Parathyroid adenoma (tissue), 2 donors: ENCODE data around the gene EEIG1.
A peak's percentile ranks its signal among the peaks of the same experiment; 100 is the strongest.

ENCODE experiments used
- H2AFZ ChIP-seq: fragments of 300-600 bp; sonication (generic); one replicate; pipeline ENCODE4 v1.7.0; 2017; ENCODE audit warnings: antibody characterized with exemption, mild to moderate bottlenecking
- H3K27ac ChIP-seq: fragments of 300-600 bp; sonication (generic); one replicate; pipeline ENCODE4 v1.7.0; 2017
- H3K27me3 ChIP-seq: fragments of 300-600 bp; sonication (generic); one replicate; pipeline ENCODE4 v1.7.0; 2017; ENCODE audit warnings: low read length; ENCODE audit not compliant: control insufficient read depth, insufficient read depth
- H3K36me3 ChIP-seq: fragments of 300-600 bp; sonication (generic); one replicate; pipeline ENCODE4 v1.7.0; 2017; ENCODE audit warnings: low read length; ENCODE audit not compliant: control insufficient read depth, insufficient read depth
- H3K4me1 ChIP-seq: fragments of 300-600 bp; sonication (generic); one replicate; pipeline ENCODE4 v1.7.0; 2017; ENCODE audit warnings: control low read depth
- H3K4me2 ChIP-seq: fragments of 300-600 bp; sonication (generic); one replicate; pipeline ENCODE4 v1.7.0; 2017; ENCODE audit warnings: low read length
- H3K4me3 ChIP-seq: fragments of 300-600 bp; sonication (generic); one replicate; pipeline ENCODE4 v1.7.0; 2017; ENCODE audit warnings: low read depth, low read length
- H3K79me2 ChIP-seq: fragments of 300-600 bp; sonication (generic); one replicate; pipeline ENCODE4 v1.7.0; 2017; ENCODE audit warnings: control low read depth
- H3K9ac ChIP-seq: fragments of 300-600 bp; sonication (generic); one replicate; pipeline ENCODE4 v1.7.0; 2017; ENCODE audit warnings: mild to moderate bottlenecking
- H3K9me3 ChIP-seq: fragments of 300-600 bp; sonication (generic); one replicate; pipeline ENCODE4 v1.7.0; 2017; ENCODE audit warnings: low read length; ENCODE audit not compliant: control insufficient read depth
- TF ChIP-seq, protein P1 (sequence below): fragments of 300-600 bp; sonication (generic); IDR thresholded peaks from one replicate; pipeline ENCODE4 v1.7.0; 2017; ENCODE audit warnings: antibody characterized with exemption, mild to moderate bottlenecking
- donor health status: primary hyperparathyroidism.

EEIG1 gene

DNA sequence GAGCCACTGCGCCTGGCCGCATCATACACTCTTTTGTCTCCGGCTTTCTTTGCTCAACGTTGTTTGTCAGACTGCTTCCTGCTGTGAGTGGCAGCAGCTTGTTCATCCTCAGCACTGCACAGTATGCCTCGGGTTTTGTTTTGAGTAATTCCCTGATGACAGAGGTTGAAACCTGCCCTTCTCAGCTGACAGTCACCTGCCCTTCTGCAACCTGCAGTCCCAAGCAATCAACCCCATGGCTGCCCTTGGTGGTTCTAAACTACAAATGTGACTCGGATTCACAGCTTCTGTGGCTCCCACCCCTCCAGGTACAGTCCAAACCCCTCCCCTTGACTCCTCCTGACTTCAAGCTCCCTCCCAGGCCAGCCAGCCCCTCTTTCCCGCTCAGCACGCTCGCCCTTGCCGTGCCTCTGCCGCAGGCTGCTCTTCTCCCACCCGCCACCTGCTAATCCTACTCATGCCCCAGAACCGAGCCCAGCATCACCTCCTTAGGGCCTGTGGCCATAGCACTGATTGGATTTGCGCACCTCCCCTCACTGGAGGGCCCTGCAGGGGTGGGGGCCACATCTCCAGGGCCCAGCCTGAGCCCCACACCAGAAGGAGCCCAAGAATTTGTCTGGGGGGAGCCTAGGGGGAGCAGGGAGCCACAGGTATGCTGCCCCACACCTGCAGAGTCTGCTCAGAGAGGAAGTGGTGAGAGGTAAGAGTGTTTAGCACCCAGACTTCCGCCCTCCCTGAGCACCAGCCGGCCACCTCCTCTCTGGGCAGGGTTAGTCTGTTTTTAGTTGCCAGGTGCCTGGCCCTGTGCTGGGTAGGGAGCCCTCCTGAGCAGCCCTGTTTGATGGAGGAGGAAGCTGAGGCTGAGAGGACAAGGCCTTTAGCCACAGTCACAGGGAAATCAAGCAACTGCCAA lies 10.1 kb downstream of the EEIG1 start:
- H3K9me3 ChIP-seq, result no peaks in the 10 kb centered on the region
- no peaks in the 10 kb centered on the region for H3K27me3 ChIP-seq
- H3K4me1 ChIP-seq, result peaks cover 39% of the 10 kb centered on the region
- H3K36me3 ChIP-seq, result no peaks in the 10 kb centered on the region
- no peak overlapping the region for H3K4me3 ChIP-seq
- H2AFZ ChIP-seq, result no peak overlapping the region
- H3K4me2 ChIP-seq, result no peak overlapping the region
- peak overlapping the region; percentile 67 for H3K27ac ChIP-seq
- H3K9ac ChIP-seq, result no peak overlapping the region
- H3K79me2 ChIP-seq, result peaks cover 9% of the 10 kb centered on the region
- TF ChIP-seq, protein P1, sequence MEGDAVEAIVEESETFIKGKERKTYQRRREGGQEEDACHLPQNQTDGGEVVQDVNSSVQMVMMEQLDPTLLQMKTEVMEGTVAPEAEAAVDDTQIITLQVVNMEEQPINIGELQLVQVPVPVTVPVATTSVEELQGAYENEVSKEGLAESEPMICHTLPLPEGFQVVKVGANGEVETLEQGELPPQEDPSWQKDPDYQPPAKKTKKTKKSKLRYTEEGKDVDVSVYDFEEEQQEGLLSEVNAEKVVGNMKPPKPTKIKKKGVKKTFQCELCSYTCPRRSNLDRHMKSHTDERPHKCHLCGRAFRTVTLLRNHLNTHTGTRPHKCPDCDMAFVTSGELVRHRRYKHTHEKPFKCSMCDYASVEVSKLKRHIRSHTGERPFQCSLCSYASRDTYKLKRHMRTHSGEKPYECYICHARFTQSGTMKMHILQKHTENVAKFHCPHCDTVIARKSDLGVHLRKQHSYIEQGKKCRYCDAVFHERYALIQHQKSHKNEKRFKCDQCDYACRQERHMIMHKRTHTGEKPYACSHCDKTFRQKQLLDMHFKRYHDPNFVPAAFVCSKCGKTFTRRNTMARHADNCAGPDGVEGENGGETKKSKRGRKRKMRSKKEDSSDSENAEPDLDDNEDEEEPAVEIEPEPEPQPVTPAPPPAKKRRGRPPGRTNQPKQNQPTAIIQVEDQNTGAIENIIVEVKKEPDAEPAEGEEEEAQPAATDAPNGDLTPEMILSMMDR, result no peak

DNA sequence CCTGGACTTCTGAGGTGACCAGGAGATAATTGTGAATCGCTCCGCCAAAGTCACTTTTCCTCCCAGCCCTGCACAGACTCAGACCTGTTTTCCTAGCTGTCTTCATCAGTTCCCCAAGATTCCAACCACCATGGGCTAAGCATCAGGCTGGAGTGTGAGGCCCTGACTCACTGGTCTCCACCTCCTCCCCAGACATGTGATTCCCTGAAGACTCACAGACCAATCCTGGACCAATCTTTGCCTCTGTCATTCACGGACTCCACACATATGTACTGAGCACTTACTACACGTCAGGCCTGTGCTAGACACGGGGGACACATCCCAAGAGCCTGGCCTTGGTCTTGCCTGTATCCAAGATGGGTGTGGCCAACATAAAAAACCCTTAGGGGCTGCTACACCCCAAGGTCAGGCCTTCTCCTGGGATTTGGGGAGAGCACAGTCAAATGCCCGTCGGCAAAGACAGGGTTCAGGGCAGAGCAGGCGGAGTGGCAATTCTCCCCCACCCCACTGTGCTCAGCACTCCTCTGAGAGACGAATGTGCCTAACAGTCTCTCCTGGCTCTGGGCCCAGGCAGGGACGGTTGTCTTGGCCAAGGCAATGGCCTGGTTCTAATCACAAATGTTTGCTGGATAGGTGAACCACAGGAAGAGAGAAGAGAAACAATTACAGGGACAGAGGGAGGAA lies 11.9 kb downstream of the EEIG1 start:
- H3K4me2 ChIP-seq, result peak overlapping the region; percentile 43
- no peak overlapping the region for H3K9ac ChIP-seq
- no peak overlapping the region for H2AFZ ChIP-seq
- TF ChIP-seq, protein P1, result no peak
- no peaks in the 10 kb centered on the region for H3K9me3 ChIP-seq
- no peaks in the 10 kb centered on the region for H3K36me3 ChIP-seq
- peak overlapping the region; percentile 67 for H3K27ac ChIP-seq
- no peak overlapping the region for H3K4me3 ChIP-seq
- peaks cover 12% of the 10 kb centered on the region for H3K79me2 ChIP-seq
- H3K27me3 ChIP-seq, result no peaks in the 10 kb centered on the region
- peaks cover 45% of the 10 kb centered on the region for H3K4me1 ChIP-seq

DNA sequence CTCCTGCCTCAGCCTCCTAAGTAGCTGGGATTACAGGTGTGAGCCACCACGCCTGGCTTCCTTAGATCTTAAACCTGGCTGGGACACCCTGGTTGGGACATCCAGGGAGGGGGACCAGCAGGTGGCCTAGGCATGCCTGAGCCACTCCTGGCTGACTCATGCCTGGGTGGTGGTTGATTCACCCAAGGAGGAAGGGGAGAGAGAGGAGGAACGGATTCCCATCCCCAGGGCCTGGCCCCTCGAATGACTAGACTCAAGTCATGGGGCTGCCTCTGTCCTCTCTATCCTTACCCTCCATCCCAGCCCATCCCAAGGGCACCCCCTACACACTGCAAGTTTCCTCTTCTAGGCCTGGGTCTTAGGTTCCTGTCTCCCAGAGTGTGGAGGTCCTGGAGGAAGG lies 12.7 kb downstream of the EEIG1 start:
- Histone ChIP-seq H3K9ac (no peak overlapping the region), H3K9me3 (no peaks in the 10 kb centered on the region), H3K4me3 (no peak overlapping the region), H2AFZ (no peak overlapping the region), H3K27ac (no peak overlapping the region), H3K79me2 (peaks cover 12% of the 10 kb centered on the region), H3K36me3 (no peaks in the 10 kb centered on the region), H3K4me2 (no peak overlapping the region), H3K27me3 (no peaks in the 10 kb centered on the region), H3K4me1 (peaks cover 37% of the 10 kb centered on the region)
- TF ChIP-seq, protein P1, result no peak

DNA sequence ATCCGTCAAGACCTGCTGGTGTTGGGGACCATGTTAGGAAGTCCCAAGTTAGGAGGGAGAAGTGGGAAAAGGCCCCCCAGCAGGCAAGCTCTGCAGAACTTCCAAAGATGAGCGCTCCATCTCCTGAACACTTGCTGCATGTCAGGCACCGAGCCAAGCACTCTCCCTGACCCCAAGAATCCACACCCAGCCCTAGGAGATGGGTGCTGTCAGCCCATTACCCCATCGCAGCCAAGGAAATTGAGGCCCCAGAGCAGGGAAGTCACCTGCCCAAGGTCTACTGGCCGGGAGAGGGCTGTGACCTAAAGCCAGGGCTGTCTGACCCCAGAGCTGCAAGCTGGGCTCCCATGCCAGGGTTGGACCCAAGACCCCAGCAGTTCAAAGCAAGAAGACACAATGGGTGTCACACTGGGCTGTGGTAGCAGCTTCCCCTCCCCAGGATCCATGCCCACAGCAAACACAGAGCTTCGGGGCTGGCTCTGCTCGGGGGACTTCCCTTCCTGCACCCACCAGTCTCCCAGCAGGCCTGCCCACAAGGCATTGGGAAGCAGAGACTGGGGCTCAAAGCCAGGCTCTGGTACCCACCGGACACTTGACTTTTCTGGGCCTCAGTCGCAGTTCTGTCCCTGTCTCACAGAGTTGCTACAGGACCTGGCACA lies 13.5 kb downstream of the EEIG1 start:
- Histone ChIP-seq H3K4me1 (peaks cover 29% of the 10 kb centered on the region), H3K9me3 (no peaks in the 10 kb centered on the region), H3K27ac (no peak overlapping the region), H3K27me3 (no peaks in the 10 kb centered on the region), H3K9ac (no peak overlapping the region), H3K36me3 (no peaks in the 10 kb centered on the region), H2AFZ (no peak overlapping the region), H3K79me2 (peaks cover 12% of the 10 kb centered on the region), H3K4me3 (no peak overlapping the region), H3K4me2 (no peak overlapping the region)
- TF ChIP-seq, protein P1, result no peak
